AG04450 (cell line): ENCODE results near the gene IGFBP2. TPM values are rescaled to one million over a fixed set of nuclear protein-coding genes. Genes with fewer than 3 reads are reported as not detected.

Experiments
- CTCF ChIA-PET: fragments of 300-600, 350-600 bp; formaldehyde crosslinking; extraction: SDS; loops from one replicate; lab custom pipeline; 2022; ENCODE audit warnings: antibody characterized with exemption, inconsistent platforms; lab: Charles Lee
- POLR2A ChIA-PET: fragments of 350-600 bp; formaldehyde crosslinking; extraction: SDS; loops from one replicate; lab custom pipeline; 2021; ENCODE audit warnings: antibody characterized with exemption, inconsistent platforms; lab: Yijun Ruan, JAX
- DNase-seq: peaks from one replicate; pipeline ENCODE4 v3.0.0-alpha.2; 2011; ENCODE audit warnings: low read depth, low spot score
- H3K27ac ChIP-seq: one replicate; pipeline ENCODE4 v1.5.1; 2012; ENCODE audit warnings: low read depth, low read length, control low read depth
- H3K27me3 ChIP-seq: one replicate; pipeline ENCODE4 v1.6.0; 2012; ENCODE audit warnings: low read length; ENCODE audit not compliant: control insufficient read depth, insufficient read depth
- H3K4me3 ChIP-seq: 2 replicates; pipeline ENCODE4 v1.5.1; 2011; ENCODE audit warnings: mild to moderate bottlenecking, low read depth, low read length, control low read depth
- H3K9me3 ChIP-seq: 2 replicates; pipeline ENCODE4 v1.5.1; 2012; ENCODE audit warnings: low read length; ENCODE audit not compliant: control insufficient read depth, insufficient read depth
- polyA plus RNA-seq: library from polyadenylated mRNA; depleted of rRNA; stranded (reverse); fragments of >200 nt; gene quantifications from 2 replicates; pipeline ENCODE4 v1.2.3, GENCODE V29; 2011
- TF ChIP-seq, protein P1 (sequence below): IDR thresholded peaks from 2 replicates; pipeline ENCODE4 v1.5.1; 2011; ENCODE audit warnings: low read depth, low read length, control low read depth, inconsistent platforms

The IGFBP2 gene
- polyA plus RNA-seq, 1 experiment = 25.2 TPM

DNA sequence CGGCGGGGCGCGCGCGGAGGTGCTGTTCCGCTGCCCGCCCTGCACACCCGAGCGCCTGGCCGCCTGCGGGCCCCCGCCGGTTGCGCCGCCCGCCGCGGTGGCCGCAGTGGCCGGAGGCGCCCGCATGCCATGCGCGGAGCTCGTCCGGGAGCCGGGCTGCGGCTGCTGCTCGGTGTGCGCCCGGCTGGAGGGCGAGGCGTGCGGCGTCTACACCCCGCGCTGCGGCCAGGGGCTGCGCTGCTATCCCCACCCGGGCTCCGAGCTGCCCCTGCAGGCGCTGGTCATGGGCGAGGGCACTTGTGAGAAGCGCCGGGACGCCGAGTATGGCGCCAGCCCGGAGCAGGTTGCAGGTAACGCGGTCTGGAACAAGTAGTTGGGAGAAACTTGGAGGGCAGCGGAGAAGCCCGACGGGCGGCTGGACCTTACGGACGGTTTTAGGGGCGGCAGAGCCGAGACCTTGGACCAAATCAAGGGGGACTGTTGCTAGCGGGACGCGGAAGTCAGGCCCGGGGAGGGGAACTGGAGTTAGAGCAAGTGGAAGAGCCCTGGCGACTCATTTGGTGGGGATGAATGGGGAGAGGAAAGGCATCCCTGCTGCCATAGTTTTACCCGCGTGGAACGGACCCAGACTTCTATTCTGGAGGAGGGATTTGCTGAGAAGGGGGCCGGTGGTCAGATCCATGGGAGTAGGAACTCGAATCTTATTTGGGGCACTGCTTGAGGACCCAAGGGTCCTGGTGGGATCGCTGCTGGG, 573 bp downstream of the IGFBP2 start:
- CTCF ChIA-PET = interaction anchor here (1.3 to 1.5 kb wide), 2 partner anchors 18 to 114 kb away, joined by 4 read pairs; no protein-coding TSS in a partner anchor
- H3K9me3 ChIP-seq = no peaks in the 10 kb centered on the region; the same call in 1 of the 2 replicates
- H3K27ac ChIP-seq = no peak overlapping the region
- H3K27me3 ChIP-seq = peaks cover 24% of the 10 kb centered on the region
- TF ChIP-seq, protein P1, sequence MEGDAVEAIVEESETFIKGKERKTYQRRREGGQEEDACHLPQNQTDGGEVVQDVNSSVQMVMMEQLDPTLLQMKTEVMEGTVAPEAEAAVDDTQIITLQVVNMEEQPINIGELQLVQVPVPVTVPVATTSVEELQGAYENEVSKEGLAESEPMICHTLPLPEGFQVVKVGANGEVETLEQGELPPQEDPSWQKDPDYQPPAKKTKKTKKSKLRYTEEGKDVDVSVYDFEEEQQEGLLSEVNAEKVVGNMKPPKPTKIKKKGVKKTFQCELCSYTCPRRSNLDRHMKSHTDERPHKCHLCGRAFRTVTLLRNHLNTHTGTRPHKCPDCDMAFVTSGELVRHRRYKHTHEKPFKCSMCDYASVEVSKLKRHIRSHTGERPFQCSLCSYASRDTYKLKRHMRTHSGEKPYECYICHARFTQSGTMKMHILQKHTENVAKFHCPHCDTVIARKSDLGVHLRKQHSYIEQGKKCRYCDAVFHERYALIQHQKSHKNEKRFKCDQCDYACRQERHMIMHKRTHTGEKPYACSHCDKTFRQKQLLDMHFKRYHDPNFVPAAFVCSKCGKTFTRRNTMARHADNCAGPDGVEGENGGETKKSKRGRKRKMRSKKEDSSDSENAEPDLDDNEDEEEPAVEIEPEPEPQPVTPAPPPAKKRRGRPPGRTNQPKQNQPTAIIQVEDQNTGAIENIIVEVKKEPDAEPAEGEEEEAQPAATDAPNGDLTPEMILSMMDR = no peak
- POLR2A ChIA-PET = no interaction called here
- peak overlapping the region; percentile 63 for H3K4me3 ChIP-seq
- DNase-seq = no peak

DNA sequence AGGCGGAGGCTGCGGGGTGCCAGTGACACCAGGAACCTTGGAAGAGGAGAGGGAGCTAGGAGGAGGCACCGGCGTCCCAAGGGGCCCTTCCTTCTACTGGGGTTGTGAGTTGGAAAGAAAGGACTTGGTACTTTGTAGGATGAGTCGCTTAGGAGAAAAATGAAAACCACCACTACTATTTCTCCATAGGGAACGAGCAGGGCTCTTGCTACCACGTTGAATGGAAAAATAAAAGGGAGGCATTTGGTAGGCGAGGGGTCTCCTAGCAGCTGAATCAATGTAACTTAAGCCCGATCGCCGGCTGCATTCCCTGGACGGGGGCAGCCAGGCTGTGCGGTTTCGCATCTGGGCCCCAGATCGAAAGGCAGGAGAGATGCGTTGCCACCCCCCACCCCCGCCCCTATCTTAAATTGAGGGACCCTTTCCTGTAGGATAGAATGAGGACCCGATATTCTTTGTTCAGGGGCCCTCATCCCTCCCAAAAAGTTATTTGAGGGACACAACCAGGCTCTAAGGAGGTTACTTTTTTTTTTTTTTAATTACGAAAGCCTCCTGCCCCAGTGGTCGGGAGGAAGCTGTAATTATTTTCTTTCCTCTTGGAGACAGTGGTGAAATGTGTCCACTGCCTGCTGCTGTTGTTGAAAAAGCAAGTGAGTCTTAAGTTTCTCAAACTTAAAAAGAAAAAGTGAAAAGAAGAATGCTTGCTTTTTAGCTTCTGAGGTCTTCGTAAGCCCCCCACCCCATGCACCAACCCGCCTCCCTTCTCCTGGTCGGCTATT, 1.3 kb downstream of the IGFBP2 start:
- CTCF ChIA-PET = interaction anchor here (0.6 to 1.5 kb wide), 5 partner anchors 9 to 115 kb away, joined by 3 to 5 read pairs (median 4); no protein-coding TSS in a partner anchor

DNA sequence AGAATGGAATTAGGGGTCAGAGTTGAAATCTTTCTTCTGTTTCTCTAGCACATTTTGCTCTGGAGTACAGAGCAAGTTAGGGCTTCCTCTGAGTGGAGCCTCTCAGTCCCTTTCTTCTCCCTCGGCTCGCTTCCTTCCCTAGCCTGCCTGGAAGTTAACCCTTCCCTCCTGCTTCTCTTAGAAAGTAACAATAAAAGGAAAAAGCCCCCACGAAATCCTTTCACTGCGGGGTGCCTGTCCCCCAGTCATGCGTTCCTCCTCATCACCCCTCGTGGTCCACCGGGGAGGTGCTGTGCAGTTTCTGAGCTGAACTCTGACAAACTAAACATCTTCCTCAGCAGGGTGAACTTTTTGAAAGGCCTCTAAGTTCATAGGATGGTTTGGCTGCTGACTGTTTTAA, 2.0 kb downstream of the IGFBP2 start:
- Histone ChIP-seq H3K9me3 (no peaks in the 10 kb centered on the region; the same call in 1 of the 2 replicates), H3K27me3 (peaks cover 22% of the 10 kb centered on the region), H3K4me3 (peak overlapping the region; percentile 63), H3K27ac (no peak overlapping the region)
- ChIA-PET POLR2A (interaction anchor here (0.6 kb wide), 1 partner anchor 15 kb away, joined by 3 read pairs; no protein-coding TSS in a partner anchor), CTCF (interaction anchor here (0.6 to 1.5 kb wide), 5 partner anchors 8 to 116 kb away, joined by 3 to 5 read pairs (median 4); no protein-coding TSS in a partner anchor)
- no peak for DNase-seq
- TF ChIP-seq, protein P1 = no peak

More for the DNA sequence above, 1.3 kb downstream of the IGFBP2 start:
- no peak overlapping the region for H3K27ac ChIP-seq
- DNase-seq = no peak
- H3K9me3 ChIP-seq = no peaks in the 10 kb centered on the region; the same call in 1 of the 2 replicates
- H3K4me3 ChIP-seq = peak overlapping the region; percentile 63
- H3K27me3 ChIP-seq = peaks cover 24% of the 10 kb centered on the region
- POLR2A ChIA-PET = interaction anchor here (0.6 kb wide), 1 partner anchor 14 kb away, joined by 3 read pairs; no protein-coding TSS in a partner anchor
- TF ChIP-seq, protein P1 = no peak

DNA sequence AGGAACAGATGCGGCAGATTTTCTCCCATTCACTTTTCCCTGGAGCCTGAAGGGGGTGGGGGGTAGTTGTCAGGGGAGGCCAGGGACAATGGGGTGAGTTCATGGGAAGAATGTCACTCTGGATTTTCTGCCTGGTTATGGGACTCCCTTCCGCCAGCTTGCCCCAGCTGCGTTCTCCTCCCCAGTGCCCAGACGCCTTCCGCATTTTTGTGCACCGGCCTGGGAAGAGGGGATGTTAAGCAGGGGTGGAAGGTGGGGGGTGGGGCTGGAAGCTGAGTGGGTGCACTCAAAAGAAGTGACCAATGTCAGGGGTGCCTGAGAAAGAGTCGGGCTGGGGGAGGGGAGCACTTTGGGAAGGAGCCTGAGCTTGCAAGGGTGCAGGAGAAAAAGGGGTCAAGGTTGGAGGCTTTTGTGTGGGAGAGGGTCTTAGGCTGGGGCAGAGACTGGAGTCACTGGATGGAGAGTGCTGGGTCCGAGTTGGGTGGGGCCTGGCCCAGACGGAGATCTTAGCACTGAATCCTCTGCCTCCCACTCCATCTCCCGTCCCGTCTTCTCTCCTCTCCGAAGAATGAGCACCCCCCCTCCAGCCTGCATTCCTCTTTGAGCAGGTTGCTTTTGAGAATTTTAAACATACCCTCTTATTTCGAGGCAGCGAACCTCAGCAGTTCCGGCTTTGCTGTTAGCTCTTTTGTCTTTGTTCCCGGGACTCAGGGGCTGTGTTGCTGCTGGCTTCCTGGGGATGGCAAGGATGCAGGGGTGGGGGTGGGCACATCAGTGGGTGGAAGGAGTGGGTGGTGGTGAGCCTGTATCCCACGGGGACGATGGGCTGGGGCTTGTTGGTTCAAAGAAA, 2.7 kb downstream of the IGFBP2 start:
- CTCF ChIA-PET = interaction anchor here (1.0 kb wide), 1 partner anchor 7 kb away, joined by 3 read pairs; no protein-coding TSS in a partner anchor
- TF ChIP-seq, protein P1 = no peak
- POLR2A ChIA-PET = interaction anchor here (0.6 kb wide), 1 partner anchor 15 kb away, joined by 5 read pairs; no protein-coding TSS in a partner anchor
- H3K27me3 ChIP-seq = peaks cover 22% of the 10 kb centered on the region
- no peaks in the 10 kb centered on the region; the same call in 1 of the 2 replicates for H3K9me3 ChIP-seq
- DNase-seq = no peak
- 0 out of 2 replicates have a peak overlapping the region, but pooled peaks have one; percentile 10 for H3K4me3 ChIP-seq
- H3K27ac ChIP-seq = no peak overlapping the region
